Peyer's patch (tissue), 4 donors: ENCODE measurements around the gene ZNF705A.
"Not testable (repeated sequence)": the region's sequence is repeated elsewhere in the genome, so short reads cannot be mapped to it uniquely, and the experiment has no call there.

ENCODE experiments used
- CTCF ChIP-seq, 6 experiments: fragments of 450-650 bp in 4 of 6; fragments of 200-600 bp in 2 of 6; sonication (generic) in 1 of 6; IDR thresholded peaks; one replicate each; pipeline ENCODE4 v1.5.1; 2017 to 2019; ENCODE audit warnings: antibody characterized with exemption in 6 of 6, mild to moderate bottlenecking in 3 of 6, moderate library complexity in 1 of 6
- POLR2A ChIP-seq, 2 donors: fragments of 450-650 bp; IDR thresholded peaks; one replicate each; pipeline ENCODE4 v1.5.1; 2017; ENCODE audit warnings: antibody characterized with exemption in 2 of 2, mild to moderate bottlenecking in 2 of 2, moderate library complexity in 2 of 2

GRCh38 chr12:8221375-8221774 lies 64.6 kb downstream of the ZNF705A start:
- TF ChIP-seq POLR2A, CTCF (IDR thresholded peaks at IDR 0.05): not testable (repeated sequence)
